ENCODE data around the gene TKFC.
A peak's percentile ranks its signal among the peaks of the same experiment; 100 is the strongest.

Gene TKFC, protein sequence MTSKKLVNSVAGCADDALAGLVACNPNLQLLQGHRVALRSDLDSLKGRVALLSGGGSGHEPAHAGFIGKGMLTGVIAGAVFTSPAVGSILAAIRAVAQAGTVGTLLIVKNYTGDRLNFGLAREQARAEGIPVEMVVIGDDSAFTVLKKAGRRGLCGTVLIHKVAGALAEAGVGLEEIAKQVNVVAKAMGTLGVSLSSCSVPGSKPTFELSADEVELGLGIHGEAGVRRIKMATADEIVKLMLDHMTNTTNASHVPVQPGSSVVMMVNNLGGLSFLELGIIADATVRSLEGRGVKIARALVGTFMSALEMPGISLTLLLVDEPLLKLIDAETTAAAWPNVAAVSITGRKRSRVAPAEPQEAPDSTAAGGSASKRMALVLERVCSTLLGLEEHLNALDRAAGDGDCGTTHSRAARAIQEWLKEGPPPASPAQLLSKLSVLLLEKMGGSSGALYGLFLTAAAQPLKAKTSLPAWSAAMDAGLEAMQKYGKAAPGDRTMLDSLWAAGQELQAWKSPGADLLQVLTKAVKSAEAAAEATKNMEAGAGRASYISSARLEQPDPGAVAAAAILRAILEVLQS

DNA sequence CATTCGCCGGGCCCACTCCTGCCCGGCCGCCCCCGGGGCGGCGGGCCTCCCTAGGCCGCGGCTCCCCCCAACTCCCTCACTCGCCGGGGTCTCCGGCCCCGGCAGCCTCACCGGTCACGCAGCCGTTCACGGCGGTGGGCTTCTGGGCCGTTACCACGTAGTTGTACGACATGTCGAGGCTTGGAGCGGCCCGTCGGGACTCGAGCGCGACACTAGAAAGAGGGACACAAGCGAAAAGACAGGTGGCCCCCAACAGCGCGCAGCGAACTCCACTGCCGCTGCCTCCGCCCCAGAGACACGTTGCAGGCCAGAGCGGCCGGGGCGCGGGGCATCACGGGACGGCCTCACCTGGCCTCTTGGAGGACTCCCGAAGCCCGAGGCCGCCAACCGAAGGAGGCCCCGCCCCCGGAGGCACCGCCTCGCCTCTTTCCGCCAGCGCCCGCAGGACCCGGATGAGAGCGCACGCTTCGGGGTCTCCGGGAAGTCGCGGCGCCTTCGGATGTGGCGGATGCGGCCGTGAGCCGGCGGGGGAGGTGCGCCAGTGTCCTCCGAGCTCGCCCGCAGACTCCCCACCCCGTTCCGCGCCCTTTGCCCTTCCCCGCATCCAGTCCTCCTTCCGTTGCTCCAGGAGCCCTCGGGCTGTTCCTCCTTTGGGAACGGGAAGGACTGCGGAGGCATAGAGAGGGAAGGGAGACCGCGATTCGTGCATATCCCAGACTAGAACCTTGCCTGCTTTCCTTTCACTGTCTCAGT lies at the start of gene TKFC, which contains the start of gene DDB1:
TKFC (plus strand) TSS at position 432 of the 753 bp plus-strand sequence. CDS start 1,501 bp downstream, outside the sequence.
DDB1 (minus strand) TSS at position 309 of the 753 bp plus-strand sequence; CDS start at position 172, 137 bp downstream.
- peak; percentile 94 to 98 for DNase-seq (ENCODE audit: low read depth in 2 of 2)

DNA sequence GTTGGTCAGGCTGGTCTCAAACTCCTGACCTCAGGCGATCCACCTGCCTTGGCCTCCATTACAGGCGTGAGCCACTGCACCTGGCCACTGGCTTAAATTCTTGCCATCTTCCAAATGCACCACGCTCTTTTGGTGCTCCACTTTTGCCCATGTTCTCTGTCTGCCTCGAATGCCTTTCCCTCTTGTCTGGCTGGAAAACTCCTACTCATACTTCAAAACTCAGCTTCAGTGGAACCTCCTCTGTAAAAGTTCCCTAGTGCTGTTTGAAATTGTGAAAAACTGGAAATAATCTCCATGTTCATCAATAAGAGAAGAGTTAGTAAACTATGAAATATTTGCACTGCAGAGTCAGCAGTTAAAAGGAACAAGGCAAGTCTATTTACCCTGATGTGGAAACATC lies 49.4 kb upstream of the TKFC start:
- DNase-seq (ENCODE audit: low read depth in 2 of 2): no peak

DNA sequence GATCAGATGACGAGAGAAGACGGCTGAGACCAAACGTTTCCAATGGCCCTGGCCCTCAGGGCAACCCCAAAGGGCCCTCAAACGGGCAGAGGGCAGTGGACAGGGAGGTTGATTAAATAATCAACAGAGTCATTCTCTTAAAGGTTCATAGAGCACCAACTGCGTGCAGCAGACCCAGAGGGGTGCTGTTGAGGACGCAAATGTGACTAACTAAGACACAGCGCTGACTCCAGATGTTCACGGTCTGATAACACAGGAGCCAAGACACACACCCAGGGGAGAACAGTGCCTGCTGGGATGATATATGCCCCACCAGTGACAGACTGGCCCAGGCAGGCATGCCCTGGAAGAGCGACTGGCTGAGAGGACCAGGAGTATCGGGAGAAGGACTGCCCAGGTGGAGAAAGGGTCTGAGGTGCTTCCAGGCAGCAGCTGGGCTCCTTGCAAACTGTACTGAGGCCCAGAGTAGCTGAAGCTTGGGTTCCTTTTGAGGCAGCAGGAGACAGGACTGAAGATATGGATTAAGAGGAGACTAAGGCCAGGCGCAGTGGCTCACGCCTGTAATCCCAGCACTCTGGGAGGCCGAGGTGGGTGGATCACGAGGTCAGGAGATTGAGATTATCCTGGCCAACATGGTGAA lies 45.6 kb upstream of the TKFC start:
- no peak for DNase-seq (ENCODE audit: low read depth in 2 of 2)

DNA sequence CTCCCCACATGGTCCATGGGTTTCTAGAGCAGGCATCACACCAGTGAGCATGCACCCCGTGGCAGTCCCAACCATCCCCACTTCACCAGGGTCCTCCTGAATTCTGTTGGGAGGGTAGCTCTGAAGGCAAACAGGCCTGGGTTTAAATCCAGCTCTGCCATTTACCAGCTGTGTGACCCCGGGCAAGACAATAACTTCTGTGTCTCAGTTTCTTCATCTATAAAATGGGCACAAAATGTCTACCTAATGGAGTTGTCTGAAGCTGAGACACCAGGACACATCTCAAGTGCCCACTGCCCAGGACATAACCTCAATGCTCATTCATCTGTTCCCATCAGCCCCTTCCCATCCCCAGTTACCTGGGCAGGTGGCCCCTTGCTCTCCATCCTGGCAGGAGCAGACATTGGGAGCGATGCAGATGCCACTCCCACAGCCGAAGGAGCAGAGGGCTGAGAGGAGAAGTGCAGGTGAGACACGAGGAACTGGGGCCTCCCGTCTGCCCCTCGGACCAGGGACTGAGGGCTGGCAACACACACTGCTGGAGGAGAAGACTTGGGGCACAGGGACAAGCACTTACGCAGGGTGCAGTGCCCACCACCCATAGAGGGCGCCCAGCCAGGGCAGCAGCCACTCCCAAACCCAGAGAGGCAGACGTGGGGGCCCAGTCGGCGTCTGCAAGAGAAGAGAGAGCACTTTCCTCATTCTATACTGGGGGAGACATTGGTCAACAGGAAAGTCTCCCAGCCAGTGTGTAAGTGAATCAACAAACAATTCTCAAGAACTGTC lies 41.9 kb upstream of the TKFC start:
- no peak for DNase-seq (ENCODE audit: low read depth in 2 of 2)

DNA sequence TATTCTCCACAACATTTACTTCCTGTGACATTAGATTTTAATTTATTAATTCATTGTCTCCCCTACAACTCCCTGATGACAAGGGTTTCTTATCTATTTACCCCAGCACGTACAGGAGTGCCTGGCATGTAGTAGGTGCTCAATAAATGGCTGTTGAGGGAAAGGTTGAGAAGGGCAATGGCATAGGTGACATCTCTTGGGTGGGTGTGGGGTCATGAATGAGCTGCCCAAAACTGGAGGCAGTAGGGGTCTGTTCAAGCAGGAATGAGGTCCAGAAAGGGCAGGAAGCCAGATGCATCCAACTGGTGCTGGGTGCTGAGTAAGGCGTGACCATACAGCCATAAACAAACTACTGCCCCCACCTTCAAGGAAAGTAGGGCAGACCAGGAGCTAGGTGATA lies 40.7 kb upstream of the TKFC start:
- DNase-seq (ENCODE audit: low read depth in 2 of 2): no peak

DNA sequence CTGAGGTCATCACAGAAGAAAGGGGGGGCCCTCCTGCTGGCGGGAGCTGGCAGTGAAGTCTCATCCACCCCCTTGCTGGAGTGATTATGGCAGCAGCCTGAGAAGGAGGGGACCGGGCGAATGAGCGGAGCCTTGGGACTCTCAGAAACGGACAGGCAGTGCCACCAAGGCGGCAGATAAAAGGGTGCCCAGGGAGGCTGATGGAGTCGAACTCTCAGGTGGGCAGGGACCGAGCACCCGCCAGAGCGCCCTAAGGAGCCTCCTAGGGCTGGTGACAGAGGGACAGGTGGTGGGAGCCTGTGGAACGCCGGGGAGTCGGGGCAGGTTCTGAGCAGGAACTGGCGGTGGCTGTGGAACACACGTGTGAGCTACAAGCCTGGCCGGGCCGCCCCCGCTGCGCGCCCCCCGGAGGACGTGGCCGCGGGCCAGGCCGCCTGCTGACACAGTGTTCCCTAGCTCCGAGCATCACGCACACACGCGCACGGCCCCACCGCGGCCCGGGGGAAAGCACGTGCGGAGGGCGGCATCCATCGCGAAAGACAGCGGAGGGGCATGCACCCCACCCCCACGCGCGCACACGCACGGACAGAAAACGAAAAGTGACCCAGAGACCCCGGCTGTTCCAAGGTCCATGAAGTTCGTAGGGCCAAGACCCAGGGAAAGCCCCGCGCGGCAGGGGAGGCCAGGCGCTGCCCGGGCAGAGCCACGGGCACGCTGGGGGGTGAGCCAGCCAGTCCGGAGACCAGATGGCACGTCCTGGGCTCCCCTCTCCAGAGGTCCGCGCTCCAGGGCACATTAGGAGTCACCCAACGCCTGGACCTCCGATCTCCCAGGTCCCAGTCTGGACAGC lies 38.9 kb upstream of the TKFC start:
- DNase-seq (ENCODE audit: low read depth in 2 of 2): peak; percentile 15 to 22

DNA sequence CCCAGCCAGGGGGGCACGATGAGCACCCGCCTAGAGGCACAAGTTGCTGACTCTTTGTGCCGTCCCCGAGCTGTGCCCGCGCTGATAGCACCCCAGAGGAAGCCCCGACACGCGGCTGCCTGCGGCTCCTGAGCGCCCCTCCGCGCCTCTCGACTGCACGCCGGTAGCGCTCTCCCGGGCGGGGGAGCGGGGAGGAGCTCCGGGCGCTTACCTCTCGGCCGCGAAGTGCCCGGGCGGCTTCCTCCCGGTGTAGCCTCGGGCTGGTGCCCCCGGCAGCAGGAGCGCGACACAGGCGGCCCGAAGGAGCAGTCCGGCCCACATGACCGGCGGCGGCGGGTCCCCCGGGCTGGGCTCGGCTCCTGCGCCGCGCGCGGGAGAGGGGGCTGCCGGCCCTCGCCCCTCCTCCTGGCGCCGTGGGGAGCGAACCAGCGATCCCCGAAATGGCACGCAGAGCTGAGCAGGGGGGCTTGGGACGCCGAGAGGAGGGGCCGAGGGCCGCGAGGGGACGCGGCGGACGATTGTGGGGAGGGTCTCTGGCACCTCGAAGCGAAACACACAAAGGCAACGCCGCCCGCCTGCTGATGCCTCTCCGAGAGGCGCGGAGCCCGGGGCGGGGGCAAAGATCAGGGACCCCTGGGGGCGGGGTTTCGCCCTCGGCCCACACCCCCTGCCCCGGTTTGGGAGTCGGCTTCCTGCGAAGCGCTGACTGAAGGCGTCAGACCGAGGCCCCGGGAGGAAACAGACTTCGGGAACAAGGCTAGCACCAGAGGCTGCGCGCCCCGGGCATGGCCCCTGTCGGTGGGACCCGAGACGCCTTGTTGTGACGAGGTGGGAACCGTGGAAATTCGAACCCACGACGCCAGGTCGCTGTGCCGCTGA lies 38.1 kb upstream of the TKFC start, which contains the start of gene VWCE:
VWCE (minus strand) TSS at position 600 of the 879 bp plus-strand sequence; CDS start at position 321, 279 bp downstream.
- DNase-seq (ENCODE audit: low read depth in 2 of 2): peak; percentile 59 to 67

DNA sequence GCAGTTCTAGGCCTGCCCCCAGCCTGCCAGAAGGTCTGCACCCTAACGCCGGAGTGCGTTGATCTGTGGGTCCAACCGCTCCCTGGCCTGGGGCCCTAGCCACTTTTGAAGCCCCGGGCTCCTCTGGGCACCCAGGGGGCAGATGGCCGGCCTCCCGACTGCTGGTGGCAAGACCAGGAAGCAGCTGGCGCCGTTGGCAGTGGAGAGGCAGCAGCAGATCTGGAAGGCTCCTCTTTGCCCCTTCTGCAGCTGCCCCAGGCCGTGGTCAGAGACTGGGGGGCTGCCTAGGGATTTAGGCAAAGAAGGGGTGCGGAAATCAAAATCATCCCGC lies 37.5 kb upstream of the TKFC start:
- DNase-seq (ENCODE audit: low read depth in 2 of 2): no peak

DNA sequence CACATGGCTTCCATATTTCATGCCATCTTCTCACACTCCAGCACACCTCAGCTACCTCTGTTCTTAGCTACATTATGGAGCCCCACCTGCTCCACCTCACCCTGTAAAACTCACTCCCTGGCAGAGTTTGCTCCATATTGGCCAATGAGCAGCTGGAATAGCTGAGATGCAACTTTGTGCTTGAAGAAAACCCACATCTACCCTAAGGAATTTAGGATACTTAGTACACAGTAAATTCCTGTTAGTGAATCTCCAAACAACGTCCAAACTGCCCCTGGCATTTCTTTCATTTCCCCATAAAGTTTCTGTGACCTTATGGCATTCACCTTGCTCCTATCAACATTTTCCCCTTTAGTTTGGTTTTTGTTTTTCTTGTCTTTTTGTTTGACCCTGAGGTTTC lies 35.7 kb upstream of the TKFC start:
- DNase-seq (ENCODE audit: low read depth in 2 of 2): no peak

DNA sequence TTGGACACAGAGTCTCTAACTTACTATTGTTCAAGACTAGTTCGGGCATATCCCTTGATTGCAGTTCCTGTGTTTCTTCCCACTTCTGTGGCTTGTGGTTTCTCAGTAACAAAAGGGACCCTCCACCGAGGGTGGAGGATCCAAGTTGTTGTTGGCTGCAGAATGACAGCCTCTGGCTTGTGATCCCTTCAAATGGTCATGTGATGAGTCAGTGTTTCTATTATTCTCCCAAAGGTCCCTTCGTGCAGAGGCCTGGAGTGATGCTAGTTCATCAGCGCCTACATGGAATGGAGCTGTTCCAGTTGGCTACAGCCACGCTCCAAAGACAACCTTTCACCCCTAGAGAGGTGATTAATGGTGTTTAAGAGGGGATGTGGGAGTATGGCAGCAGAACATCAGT lies 35.3 kb upstream of the TKFC start:
- DNase-seq (ENCODE audit: low read depth in 2 of 2): no peak

DNA sequence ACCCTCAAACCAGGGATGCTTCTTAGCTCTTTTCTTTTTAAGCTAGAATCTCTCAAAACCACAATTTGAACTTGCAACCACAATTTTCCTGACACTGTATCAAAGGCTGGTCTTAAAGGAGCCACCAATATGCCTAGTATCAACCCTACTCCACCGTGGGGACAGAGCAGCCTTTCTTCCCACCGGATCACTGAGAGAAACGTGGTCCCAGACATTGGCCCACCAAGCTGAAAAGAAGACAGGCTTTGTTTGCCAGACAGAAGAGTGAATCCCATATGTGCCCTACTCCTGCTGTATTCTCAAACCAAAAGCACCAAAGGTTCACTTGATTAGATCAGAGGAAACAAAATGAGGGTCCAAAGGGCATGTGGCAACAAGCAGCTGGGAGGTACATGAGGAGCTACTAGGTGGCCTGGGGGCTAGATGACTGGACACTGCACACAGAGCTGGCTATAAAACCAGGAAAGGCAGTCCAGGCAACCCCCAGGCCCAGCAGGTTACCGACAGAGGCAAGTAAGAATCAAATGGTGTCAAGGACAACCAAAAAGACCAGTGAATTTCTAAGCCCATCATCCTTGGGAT lies 34.3 kb upstream of the TKFC start:
- DNase-seq (ENCODE audit: low read depth in 2 of 2): no peak

DNA sequence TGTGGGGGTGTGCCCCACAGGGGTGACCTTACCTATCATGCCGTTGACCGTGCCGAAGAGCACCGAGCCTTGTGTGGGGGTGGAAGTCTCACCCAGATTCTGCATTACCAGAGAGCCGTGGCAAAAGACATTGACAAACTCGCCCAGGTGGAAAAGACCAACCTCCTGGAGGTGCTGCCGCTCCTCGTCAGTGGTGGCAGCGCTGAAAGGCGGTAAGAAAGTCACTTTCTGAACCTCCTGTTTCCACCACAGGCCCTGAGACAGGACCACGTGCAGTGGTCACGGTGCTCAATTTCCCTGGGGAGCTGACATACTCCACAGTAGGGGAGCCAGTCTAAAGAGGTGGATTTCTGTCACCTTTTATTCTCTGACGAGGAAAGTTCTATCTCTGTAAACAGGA lies 30.5 kb upstream of the TKFC start:
- no peak for DNase-seq (ENCODE audit: low read depth in 2 of 2)

DNA sequence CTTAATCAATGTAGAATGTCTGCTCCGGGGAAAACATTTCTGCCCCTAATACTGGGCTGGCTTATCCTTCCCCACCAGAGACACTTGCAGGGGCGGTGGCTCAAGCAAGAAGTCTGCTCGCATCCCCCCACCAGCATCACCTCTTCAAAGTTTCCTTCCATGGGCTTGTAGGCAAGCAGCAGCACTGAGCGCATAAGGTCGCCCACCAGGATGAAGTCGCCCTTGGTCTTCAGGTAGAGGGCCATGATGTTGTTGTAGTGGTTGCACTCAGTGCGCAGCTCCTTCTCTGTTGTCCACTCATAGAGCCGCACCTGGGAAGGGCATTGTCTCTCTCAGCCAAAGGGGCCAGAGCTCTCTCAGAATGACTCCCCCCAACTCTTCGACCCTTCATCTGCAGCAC lies 29.3 kb upstream of the TKFC start:
- no peak for DNase-seq (ENCODE audit: low read depth in 2 of 2)

DNA sequence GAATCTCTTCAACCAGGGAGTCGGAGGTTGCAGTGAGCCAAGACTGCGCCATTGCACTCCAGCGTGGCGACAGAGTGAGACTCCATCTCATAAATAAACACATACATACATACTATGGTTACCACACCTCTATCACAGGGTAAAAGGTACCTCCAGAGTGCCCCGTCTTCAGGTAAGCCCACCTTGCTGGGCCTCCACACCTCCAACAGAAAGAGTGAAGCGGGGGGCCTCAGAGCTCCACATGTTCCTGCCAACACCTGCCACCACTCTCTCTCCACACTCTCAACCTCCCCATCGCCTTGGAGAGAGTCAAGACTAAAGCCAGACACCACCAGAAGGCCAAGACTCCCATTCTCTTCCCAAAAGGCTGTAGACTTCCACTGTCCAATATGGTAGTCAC lies 27.6 kb upstream of the TKFC start:
- no peak for DNase-seq (ENCODE audit: low read depth in 2 of 2)

DNA sequence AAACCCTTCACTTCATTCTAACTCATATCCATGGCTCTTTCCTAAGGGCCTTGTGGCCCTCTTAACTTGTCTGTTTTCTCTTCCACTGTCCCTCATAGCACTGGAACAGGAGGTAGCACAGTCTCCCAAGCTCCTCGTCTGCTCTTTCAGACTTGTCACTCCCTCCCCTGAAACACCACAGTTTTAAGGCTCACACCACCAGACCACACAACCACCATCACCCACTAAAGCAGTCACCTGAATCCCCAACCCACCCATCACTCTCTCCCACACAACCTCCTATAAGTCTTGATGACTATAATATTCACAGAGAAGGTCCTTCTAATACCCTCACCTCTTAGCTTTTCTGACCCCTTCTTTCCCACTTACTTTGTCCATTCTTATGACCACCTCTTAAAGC lies 26.8 kb upstream of the TKFC start:
- no peak for DNase-seq (ENCODE audit: low read depth in 2 of 2)

DNA sequence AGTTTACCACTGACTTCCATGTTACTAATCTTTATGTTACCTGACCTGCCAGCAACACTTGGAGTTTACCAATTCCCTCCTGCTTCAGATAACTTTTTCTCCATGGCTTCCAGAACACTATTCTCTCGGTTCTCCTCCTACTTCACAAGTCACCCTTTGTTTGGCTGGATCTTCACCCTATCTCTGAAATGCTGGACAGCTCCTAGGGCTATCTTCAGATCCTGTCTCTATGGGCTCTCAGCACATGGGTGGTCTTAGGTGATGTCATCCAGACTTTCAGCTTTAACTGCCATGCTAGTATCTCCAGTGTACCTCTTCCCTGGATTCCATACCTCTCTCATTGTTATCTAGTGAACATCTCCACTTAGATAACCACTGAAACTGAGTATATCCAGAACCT lies 25.7 kb upstream of the TKFC start:
- no peak for DNase-seq (ENCODE audit: low read depth in 2 of 2)

DNA sequence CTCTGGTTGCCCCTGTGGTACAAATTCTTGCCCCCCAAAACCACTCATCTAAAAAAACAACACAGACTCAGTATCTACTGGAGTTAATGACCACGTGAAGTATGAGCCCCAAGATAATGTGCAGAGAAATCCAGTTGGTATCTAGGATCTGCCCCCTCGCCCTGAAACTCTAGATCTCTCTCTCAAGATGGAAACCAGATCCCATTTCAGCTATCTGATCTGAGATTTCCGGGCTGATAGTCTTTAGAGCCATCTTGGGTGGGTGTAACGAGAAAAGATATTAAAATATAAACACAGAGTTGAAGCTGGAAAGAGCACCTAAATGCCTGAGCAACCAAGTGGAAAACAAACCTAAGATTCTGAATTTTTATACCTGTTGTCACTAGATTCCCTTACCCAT lies 23.9 kb upstream of the TKFC start:
- no peak for DNase-seq (ENCODE audit: low read depth in 2 of 2)

DNA sequence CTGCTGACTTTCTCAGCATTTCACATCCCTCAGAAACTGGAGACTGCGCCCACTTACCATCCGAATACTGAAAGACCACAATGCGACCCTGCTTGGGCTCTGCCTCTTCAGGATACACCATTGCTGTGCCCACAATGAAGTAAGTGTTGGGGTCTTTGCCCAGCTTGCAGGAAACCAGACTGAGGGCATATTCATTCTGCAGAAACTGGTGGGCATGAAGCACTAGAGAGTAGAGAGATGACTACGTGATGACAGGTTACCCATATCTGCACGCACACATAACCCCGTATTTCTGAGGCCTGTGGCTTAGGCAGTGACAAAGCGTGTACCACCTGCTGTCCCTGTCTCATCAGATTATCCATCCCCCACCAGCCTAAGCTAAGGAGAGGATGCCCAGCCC lies 23.3 kb upstream of the TKFC start:
- no peak for DNase-seq (ENCODE audit: low read depth in 2 of 2)

DNA sequence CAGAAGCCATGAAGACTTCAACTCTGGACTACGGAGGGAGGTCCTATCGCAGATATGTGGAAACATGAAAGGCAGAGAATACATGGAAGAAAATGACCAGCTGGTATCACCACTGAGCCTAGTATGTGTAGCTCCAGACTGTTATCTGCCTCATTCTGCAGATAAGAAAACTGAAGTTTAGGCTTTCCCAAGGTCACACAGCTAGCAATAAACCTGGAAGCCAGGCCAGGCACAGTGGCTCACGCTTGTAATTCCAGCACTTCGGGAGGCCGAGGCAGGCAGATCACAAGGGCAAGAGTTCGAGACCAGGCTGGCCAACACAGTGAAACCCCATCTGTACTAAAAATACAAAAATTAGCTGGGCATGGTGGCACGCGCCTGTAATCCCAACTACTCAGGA lies 22.3 kb upstream of the TKFC start:
- no peak for DNase-seq (ENCODE audit: low read depth in 2 of 2)
